Smooth muscle cell of trachea (primary cell): ENCODE data around the gene ATRN. TPM values are rescaled to one million over a fixed set of nuclear protein-coding genes. Genes with fewer than 3 reads are reported as not detected.

Source experiments
- total RNA-seq: library from RNA; depleted of rRNA; stranded (reverse); fragments of >200 nt; gene quantifications from 2 replicates; pipeline ENCODE4 v1.2.1, GENCODE V29; 2014

Gene ATRN
- total RNA-seq = 46.3 and 47.1 TPM in 2 replicates

DNA sequence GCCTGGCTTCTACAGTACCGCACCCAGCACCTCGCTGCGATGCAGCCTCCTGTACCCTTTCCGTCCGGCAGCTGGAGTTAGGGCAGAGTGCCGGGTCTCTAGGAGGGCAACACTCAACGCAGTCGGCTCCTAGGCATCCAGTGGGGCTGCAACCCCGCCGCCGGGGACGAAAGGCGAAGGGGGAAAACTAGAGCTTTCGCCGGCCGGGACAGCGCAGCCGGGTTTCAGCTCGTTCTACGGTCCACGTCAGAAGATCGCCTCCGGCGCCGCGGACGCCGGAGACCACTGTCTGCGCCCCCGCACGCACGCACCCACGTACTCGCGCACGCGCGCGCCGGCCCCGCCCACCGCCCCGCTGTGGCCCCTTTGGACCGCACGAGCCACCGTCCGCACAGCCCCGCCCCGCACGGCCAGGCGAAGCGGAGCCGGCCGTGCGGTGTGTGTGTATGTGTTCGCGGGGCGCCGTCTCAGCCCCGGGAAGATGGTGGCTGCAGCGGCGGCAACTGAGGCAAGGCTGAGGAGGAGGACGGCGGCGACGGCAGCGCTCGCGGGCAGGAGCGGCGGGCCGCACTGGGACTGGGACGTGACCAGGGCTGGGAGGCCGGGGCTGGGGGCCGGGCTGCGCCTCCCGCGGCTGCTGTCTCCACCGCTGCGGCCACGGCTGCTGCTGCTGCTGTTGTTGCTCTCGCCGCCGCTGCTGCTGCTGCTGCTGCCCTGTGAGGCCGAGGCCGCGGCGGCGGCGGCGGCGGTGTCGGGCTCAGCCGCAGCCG, at the start of gene ATRN:
TSS of gene ATRN (plus strand) at position 392 of the 770 bp plus-strand sequence. CDS start at position 482, 90 bp downstream.

DNA sequence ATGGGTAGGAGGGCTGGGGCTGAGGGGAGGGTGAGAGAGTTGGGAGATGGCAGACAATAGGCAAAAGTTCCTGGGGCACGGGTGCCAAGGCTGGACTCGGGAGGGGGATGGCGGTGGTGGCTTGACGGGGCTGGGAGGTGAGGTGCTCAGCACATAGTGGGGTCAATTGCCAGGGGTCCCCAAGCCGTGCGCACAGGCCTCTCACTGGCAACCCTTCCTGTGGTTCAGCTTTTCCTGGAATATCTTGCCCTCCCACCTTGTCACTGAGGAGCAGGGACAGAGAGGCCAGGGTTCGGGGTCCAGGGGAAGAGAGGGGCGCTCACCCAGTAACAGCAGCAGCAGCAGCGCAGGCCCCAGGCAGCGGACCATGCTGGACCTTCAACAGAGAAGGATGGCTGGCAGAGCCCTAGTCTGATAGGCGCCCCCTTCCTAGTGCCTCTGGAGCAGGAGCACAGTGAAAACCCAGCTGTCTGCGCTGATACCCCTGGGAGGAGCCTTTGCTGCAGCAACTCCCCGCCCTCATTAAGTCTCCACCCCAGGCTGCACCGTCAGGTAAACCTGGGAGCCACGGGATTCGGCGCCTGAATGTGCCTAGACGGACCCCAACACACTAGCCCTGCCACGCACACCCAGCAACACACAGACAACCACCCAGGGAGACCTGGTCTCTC, 192.3 kb downstream of the ATRN start, which contains the start of gene GFRA4:
TSS of gene GFRA4 (minus strand) at position 369 of the 671 bp plus-strand sequence. CDS start at position 369, 0 bp downstream.

DNA sequence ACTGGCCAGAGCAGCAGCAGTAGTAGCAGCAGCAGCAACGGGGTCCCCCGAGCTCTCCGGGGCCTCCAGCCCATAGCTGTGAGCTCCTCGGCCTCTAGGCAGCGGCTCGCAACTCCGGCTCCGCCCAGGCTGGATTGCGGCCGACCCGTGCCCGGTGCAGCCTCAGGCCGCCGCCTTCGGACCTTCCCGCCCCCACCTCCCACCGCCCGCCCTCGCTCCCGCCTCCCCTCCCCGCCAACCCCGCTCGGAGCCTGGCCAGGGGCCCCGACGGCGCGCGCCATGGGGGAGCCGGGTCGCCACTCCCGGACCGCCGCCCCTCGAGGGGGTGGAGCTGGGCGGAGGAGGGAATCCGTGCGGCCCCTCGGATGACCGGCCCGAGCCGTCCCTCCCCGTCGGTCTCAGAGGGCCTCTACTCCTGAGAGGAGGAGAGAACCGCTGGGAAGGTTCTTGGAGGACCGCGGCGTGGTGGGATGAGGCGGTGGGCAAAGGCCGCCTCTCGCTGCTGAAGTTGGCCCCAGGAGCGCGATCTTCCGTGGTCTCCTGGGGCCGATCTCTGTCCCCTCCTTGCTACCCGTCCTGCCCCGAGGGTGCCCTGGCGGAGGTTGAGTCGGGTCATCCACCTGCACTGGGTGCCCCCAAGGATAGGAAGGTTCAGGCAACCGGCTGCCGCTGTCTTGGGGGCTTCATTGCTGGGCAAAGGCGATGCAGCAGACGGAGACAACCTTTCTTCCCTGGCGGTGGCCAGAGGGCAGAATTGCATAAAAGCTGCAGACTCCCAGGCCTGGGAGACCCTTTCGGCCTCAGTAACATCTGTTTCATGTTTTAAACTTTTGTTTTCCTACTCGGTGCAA, 211.3 kb downstream of the ATRN start, which contains the start of gene ADAM33:
TSS of gene ADAM33 (minus strand) at position 80 of the 851 bp plus-strand sequence. CDS start at position 74, 6 bp downstream.

Other genes starting within 250 kb of the ATRN start
- 0.44 and 1.8 TPM in 2 replicates for gene SLC4A11, start 231.8 kb upstream of the ATRN start, total RNA-seq
- 18.3 and 20.3 TPM in 2 replicates for gene DNAAF9, start 63.3 kb upstream of the ATRN start, total RNA-seq
- gene GFRA4, start 192.4 kb downstream of the ATRN start, total RNA-seq = not detected in 2 replicates
- gene ADAM33, start 211.0 kb downstream of the ATRN start, total RNA-seq = 136 and 154 TPM in 2 replicates
- not detected in 2 replicates for gene SIGLEC1, start 241.6 kb downstream of the ATRN start, total RNA-seq